Frontal cortex (tissue), 4 donors: ENCODE data around the gene TOP2A. TPM values are rescaled to one million over a fixed set of nuclear protein-coding genes. Genes with fewer than 3 reads are reported as not detected.

Experiments
- DNase-seq, 2 donors: peaks; one replicate each; pipeline ENCODE4 v3.0.0; 2012; ENCODE audit warnings: low spot score in 2 of 2
- FAIRE-seq: peaks from 2 replicates; lab custom pipeline; 2012; peaks lifted over from hg19 to GRCh38; lab: Jason Lieb, UNC
- total RNA-seq: library from RNA; depleted of rRNA; stranded (reverse); fragments of >200 nt; gene quantifications from one replicate; pipeline ENCODE4 v1.2.3, GENCODE V29; 2014
- donor health status: control.
- donor health status: control.
- donor health status: control.

The TOP2A gene, protein sequence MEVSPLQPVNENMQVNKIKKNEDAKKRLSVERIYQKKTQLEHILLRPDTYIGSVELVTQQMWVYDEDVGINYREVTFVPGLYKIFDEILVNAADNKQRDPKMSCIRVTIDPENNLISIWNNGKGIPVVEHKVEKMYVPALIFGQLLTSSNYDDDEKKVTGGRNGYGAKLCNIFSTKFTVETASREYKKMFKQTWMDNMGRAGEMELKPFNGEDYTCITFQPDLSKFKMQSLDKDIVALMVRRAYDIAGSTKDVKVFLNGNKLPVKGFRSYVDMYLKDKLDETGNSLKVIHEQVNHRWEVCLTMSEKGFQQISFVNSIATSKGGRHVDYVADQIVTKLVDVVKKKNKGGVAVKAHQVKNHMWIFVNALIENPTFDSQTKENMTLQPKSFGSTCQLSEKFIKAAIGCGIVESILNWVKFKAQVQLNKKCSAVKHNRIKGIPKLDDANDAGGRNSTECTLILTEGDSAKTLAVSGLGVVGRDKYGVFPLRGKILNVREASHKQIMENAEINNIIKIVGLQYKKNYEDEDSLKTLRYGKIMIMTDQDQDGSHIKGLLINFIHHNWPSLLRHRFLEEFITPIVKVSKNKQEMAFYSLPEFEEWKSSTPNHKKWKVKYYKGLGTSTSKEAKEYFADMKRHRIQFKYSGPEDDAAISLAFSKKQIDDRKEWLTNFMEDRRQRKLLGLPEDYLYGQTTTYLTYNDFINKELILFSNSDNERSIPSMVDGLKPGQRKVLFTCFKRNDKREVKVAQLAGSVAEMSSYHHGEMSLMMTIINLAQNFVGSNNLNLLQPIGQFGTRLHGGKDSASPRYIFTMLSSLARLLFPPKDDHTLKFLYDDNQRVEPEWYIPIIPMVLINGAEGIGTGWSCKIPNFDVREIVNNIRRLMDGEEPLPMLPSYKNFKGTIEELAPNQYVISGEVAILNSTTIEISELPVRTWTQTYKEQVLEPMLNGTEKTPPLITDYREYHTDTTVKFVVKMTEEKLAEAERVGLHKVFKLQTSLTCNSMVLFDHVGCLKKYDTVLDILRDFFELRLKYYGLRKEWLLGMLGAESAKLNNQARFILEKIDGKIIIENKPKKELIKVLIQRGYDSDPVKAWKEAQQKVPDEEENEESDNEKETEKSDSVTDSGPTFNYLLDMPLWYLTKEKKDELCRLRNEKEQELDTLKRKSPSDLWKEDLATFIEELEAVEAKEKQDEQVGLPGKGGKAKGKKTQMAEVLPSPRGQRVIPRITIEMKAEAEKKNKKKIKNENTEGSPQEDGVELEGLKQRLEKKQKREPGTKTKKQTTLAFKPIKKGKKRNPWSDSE (N-terminal part only)
- total RNA-seq: 19.6 TPM

DNA sequence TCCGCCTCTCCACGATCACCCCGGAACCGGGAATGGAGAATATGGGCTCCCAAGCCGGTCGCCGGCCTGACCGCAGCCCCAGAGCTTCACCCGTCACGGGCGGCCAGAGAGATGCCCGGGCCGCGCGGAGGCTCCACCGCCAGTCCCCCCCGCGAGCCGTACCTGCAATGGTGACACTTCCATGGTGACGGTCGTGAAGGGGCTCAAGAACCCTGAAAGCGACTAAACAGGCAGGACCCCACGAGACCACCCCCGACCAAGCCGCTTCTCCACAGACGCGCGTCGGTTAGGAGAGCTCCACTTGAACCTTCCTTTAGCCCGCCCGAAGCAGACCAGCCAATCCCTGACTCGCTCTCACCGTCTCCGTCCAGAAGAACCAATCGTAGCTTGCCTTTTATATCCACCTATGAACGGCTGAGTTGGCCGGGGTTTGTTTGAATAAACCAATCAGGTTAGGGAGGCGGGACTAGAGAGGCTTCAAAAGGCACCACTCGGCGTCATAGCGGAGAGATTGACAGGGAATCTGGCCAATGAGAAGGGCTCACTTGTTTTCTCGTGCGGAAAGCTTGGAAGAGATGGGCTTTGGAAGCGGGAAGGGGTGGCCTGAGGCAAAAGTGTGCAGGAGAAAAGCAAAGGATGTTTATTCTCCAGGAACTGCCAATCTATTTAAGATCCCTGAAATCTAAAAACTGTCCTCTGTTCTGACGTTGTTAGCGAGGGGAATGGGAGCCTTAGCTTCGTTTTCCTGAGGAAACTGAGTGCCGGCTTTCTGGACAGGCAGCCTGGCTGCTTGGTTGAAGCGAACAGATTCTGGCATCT, at the start of gene TOP2A:
Gene TOP2A, minus strand, starts transcription at position 288 of the 819 bp plus-strand sequence. Its CDS starts 105 bp downstream, at position 183.
- FAIRE-seq (peak; percentile 98), DNase-seq (peak; percentile 94 to 97)

DNA sequence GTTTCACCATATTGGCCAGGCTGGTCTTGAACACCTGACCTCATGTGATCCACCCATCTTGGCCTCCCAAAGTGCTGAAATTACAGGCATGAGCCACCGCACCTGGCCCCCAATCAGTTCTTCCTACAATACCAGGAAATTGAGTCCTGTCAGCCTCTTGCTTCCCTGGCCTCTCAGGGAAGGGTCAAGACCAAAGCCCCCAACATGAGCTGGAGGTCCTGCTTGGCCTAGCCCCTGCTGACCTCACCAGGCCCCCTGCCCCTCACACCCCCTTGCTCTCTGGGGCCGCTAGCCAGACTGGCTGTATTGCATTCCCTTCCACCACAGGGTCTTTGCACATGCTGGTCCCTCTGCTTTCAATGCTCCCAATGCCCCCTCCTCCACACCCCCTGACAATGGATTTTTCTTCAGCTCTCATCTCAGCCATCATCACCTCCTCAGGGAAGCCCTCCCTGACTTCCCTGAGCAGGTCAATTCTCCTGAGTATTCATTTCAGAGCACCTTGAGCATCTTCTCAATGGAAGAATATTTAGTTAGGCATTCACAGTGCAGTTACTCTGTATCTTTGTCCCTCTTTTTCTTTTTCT, 49.7 kb upstream of the TOP2A start:
- DNase-seq (no peak), FAIRE-seq (no peak)

DNA sequence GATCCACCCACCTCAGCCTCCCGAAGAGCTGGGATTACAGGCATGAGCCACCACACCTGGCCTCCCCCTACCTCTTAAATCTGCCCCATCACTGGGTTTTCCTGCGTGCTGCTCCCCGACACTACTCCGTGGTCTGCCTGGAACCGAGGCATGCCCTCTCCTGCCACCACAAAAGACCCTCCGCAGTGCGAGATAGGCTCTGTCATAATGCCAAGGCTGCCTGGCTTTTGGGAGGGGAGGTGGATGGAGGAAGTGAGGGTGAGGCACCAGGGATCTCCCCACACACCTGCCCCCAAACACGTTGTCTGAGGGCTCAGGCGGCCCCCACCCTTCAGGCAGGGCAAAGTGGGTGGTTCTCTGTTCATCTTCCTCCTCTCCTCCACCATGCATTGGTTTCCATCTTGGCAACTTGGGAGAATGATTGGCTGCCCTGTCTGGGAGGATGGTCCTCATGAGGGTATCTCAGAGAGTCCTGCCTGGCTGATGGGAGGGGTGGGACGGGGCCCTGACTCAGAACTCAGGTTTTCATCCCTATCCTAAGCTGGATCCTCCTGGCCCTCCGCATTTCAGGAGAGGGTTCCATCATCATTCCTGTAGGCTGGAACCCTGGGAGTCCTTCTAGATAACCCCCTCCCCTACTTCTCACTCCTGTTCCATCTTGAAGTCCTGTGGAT, 48.7 kb upstream of the TOP2A start:
- FAIRE-seq (no peak), DNase-seq (no peak)

DNA sequence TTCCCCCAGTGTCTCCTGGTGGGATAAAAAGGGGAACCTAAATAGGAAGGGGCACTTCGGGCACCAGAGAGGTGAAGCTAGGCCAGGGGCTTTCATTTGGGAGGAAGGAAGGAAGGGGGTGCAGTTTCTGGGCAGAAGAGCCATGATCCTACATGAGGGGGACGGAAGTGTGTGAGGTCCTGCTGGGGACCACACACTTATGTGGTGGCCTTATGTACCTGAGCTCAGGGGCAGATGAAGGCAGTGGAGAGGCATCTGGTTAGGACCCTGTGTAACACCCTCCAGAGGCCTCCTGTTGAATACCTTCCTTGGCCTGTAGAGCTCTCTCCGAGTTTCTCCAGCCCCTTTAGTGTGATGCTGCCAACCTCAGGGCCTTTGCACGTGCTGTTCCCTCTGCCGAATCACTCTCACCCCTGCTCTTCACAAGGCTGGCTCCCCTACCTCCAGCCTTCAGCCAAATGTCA, 46.7 kb upstream of the TOP2A start:
- FAIRE-seq (no peak), DNase-seq (no peak)

DNA sequence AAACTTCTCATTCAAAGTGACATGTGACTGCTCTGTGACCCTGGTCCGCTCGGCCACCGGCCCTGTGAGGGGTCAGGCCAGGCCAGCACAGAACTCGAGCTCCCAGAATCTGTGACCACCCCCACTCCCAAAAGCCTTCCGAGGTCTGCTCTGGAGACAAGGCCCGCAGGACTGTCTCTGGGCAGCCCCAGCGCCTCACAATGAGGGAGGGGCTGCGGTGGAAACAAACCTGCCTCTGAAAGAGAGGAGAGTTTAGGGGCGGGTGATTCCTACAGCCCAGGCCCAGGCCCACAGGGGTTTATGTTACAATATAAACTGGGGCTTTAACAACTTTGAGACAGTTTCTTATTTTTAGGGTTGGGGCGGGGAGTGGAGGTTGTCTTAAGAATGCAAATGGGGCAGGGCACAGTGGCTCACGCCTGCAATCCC, 45.4 kb upstream of the TOP2A start:
- DNase-seq (no peak), FAIRE-seq (no peak)

DNA sequence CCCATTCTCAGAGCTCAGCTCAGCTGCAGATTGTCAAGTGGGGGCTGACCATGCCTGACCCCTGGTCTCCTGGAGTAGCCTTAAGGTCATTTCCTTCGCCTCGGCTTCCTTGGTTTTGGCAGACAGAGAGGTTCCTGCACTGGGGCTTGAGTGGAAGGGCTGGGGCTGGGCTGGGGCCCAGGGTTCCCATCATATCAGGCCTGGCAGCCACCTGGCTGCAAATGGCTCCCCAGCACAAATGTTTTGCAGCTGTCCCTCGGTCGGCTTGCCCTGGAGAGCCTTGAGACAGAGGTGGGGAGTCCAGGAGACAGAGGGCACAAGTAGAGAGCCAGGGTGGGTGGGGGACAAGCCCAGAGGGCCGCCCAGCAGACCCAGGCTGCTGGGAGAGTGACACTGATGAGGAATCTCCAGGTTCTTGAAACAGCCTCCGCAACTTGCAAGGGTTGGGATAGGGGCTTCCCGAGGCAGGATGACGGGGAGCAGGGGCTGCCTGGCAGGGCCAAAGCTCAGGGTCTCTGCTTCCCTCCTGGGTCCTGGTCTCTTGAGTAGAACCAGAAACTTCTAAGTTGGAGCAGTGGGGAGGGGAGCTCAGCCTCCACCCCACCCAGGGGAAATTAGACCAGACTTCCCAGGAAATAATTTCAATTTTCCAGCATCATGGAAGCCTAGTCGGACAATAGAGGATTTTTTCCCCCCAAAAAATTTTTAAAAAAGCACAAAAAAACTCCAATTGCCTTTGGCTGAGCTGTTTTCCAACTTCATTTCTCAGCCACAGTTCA, 44.8 kb upstream of the TOP2A start:
- FAIRE-seq: no peak
- no peak for DNase-seq

DNA sequence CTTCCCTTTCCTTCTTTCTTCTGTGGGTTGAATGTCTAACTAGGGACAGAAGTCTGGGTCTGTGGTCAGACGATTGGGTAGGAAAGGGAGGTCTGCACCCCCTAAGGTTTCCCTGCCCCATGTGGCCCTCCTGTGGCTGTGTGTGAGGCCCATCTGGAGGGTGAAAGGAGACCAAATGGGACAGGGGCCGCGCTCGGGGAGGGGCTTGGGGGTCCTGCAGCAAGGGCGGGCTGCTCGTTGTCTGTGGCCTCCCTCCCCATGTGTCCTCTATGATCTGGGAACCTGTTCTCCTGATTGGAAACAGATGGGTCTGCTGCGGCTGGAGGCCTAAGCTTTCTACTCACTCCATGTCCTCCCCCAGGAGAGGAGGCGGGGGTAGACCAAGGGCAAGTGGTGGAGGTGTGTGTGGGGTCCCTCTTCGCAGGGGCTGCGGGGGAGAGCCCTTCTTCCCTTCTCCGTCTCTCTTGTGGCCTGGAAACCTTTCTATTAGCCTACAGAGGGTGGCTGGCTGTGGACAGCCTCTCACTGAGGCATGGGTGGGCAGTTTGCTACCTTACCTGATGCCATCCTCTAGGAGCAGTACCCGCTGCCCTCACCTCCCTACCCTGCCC, 44.1 kb upstream of the TOP2A start:
- FAIRE-seq (no peak), DNase-seq (no peak)

DNA sequence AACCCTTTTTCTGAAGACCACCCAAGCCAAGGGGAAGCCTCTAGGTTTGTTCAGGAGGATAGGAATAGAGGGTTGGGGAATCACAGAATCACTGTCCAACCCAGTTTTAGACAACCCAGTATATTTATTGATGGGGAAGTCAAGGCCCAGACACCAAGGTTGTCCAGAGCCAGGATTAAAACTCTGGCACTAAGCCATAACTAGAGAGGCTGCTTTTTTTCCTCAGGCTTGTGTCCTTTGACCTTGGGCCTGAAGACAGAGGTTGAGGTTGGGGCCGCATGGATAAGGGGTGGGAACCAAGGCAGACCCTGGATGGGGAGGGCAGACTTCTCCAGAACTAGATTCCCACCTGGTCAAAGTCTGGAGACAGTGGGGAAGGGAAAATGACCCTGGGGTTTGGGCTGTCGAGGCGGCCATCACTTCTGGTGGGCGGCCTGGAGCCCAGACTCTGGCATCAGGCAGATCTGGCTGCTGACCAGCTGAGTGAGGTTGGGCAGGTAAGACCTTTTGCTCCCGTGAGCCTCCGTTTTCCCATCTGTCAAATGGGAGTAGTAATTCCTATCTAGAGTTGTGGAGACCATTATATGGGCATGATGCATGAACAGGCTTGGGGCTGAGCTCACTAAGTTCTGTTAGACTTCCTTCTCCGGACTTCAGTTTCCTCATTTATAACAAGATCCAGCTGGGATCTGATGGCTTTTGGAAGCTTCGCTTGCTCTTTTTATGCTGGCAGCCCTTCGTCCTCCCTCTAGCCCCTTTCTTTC, 43.5 kb upstream of the TOP2A start:
- no peak for FAIRE-seq

DNA sequence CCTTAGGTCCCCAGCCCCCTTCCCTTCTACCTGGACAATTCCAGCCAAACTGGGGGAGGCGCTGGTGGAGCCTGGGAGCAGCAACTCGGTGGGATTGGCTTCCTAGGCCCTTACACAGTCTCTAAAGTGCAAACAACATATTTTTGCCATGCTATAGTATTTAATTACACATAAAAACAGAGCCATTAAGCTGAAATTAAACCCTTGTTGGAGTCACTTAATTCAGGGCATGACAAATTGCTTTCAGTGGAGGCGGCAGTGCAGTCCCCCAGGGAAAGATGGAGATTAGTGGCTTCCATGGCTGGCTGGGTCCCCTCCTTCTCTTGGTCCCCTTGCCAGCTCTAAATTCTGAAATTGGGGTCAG, 42.9 kb upstream of the TOP2A start:
- no peak for FAIRE-seq

More for the DNA sequence above, 43.5 kb upstream of the TOP2A start:
- no peak for DNase-seq

DNA sequence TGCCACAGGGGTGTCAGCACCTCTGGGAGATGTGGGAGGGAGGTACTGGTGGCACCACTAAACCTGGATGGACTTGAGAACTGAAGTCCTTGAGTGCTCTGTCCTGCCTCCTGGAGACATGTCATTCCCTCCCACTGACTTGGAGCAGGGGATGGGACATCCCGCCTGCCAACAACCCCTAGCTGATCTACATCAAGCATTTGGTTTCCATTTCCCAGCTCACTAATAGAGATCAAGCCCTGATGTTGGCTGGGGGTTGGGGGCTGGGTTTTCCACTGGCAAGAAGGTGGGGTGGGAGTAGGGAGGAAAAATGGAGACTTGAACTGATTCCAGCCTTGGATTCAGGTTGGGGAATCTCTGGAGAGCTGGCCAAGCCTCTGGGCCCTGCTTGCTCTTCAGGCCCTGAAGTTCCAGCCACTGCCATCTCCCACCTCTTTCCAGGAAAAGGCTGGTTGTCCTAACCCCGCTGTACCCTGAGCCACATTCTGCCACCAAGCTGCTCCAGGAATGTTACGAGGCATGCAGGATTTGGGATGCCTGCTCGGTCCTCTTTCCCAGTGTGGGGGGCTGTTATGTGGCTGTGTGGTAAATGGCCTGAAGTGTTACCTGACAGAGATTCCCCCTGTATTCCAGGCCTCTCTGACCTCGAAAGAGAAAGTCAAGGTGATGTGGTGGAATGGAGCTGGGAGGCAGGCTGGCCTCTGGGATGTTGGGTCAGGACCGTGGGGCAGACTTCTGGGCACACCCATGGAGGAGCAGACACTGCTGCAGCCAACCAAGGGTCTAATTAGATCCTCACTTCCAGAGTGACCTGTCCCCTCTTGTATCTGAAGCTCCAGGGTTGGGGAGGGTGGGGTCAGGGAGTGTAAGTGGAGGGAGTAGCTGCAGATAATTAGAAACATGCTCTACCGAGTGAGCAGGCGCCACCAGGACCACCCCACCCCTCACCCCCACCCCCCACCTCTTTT, 42.2 kb upstream of the TOP2A start:
- DNase-seq (no peak), FAIRE-seq (no peak)

More for the DNA sequence above, 42.9 kb upstream of the TOP2A start:
- DNase-seq: no peak

DNA sequence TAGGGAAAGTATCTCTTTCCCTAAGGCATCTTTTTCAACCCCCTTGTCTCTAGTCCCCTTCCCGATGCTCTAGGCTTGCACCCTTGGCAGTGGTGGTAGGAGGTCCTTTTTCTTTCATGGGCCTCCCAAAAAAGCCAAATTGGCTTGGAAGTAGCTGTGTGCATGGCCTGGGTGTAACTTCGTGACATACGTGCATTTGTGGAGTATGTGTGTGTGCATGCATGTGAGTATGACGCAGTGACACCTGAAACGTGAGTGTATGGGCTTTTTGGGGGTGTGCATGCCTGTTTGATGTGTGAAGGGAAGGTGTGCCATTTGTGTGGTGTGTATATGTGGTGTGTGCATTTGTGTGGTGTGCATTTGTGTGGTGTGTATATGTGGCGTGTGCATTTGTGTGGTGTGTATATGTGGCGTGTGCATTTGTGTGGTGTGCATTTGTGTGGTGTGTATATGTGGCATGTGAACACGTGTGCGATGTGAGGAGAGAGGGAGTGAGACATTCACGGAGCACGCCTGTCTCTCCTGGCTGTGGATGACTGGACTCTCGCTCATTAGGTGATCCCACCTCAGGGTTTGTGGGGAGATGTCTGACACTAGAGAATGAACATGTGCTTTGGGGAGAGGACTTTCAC, 41.3 kb upstream of the TOP2A start:
- DNase-seq (no peak), FAIRE-seq (no peak)

DNA sequence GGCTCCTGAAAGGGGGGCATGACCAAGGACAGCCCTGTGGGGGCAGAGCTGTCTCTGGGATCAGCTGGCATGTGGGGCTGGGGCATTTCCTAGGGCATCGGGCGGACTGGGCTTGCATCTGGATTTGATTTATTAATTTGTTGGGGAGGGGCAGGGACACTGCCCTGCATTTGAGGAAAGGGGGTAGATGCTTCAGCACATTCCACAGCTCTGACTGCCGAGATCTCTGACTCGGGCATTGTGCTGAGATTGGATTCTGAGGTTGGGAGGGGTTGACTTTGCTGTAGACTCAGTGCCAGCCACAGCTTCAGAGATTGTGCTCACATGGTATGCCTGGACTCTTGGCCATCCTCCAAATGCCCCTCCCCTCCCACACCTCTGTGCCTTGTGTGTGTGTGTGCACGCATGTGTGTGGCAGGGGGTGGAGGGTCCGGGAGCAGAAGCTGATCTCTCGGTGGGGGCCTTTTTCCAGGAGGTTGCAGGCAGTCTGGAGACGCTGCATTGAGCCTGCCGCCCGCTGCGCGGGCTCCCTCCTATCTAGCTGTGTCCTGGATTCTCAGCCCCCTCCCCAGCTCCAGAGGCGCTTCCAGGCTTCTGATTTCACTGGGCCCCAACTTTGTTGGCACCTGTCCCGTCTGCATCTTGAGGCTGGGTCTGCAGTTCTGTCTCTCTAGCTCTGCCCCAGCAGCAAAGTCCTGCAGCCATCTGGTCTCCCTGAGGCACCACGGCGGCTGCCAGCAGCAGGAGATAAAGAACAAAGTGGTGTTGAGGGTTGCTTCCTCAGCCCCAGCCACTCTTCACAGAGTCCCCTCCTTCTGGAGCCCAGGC, 40.5 kb upstream of the TOP2A start:
- no peak for FAIRE-seq
- DNase-seq: no peak

DNA sequence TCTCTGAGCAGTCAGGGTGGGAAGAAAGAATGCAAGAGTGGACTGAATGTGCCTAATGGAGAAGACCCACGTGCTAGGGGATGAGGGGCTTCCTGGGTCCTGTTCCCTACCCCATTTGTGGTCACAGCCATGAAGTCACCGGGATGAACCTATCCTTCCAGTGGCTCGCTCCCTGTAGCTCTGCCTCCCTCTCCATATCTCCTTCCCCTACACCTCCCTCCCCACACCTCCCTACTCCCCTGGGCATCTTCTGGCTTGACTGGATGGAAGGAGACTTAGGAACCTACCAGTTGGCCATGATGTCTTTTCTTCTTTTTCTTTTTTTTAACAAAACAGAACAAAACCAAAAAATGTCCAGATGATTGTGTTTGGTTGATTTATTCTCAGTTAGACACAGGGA, 39.7 kb upstream of the TOP2A start:
- FAIRE-seq (no peak), DNase-seq (no peak)

DNA sequence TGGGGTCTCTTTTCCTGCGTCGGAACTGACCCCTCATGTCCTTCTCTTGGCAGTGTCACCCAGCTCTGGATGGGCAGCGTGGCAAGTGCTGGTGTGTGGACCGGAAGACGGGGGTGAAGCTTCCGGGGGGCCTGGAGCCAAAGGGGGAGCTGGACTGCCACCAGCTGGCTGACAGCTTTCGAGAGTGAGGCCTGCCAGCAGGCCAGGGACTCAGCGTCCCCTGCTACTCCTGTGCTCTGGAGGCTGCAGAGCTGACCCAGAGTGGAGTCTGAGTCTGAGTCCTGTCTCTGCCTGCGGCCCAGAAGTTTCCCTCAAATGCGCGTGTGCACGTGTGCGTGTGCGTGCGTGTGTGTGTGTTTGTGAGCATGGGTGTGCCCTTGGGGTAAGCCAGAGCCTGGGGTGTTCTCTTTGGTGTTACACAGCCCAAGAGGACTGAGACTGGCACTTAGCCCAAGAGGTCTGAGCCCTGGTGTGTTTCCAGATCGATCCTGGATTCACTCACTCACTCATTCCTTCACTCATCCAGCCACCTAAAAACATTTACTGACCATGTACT, 38.8 kb upstream of the TOP2A start:
- no peak for FAIRE-seq
- no peak for DNase-seq
